Vagina (tissue), 2 donors: ENCODE data around the gene STARD13. TPM values are rescaled to one million over a fixed set of nuclear protein-coding genes. Genes with fewer than 3 reads are reported as not detected.
A peak's percentile ranks its signal among the peaks of the same experiment; 100 is the strongest.

Experiments
- DNase-seq, 2 donors: peaks; one replicate each; pipeline ENCODE4 v3.0.0-alpha.2; 2017; ENCODE audit errors: extremely low spot score in 2 of 2
- H3K27ac ChIP-seq: fragments of 200-600 bp; sonication (generic); one replicate; pipeline ENCODE4 v1.5.1; 2019
- H3K27me3 ChIP-seq: fragments of 200-600 bp; sonication (generic); one replicate; pipeline ENCODE4 v1.5.1; 2019
- H3K36me3 ChIP-seq, 2 donors: fragments of 200-600 bp; sonication (generic); one replicate each; pipeline ENCODE4 v1.5.1; 2017 to 2019
- H3K4me1 ChIP-seq: fragments of 200-600 bp; sonication (generic); one replicate; pipeline ENCODE4 v1.5.1; 2019
- H3K4me3 ChIP-seq, 2 donors: fragments of 200-600 bp; sonication (generic); 1 replicate in 1 of 2; 2 replicates in 1 of 2; pipeline ENCODE4 v1.5.1; 2016 to 2019
- H3K9me3 ChIP-seq: fragments of 200-600 bp; sonication (generic); one replicate; pipeline ENCODE4 v1.5.1; 2019
- POLR2A ChIP-seq, 2 donors: fragments of 450-650 bp; IDR thresholded peaks; one replicate each; pipeline ENCODE4 v1.6.1; 2017; ENCODE audit warnings: antibody characterized with exemption in 2 of 2, mild to moderate bottlenecking in 2 of 2, moderate library complexity in 2 of 2
- POLR2AphosphoS5 ChIP-seq, 2 donors: sonication (generic); formaldehyde crosslinking; IDR thresholded peaks; one replicate each; pipeline ENCODE4 v1.9.0; 2017; ENCODE audit warnings: antibody characterized with exemption in 2 of 2, mild to moderate bottlenecking in 2 of 2, low read depth in 1 of 2; ENCODE audit not compliant: insufficient read depth in 1 of 2
- intact Hi-C: fragments of 100-400 bp; cut with DNase I; formaldehyde crosslinking; loops from one replicate; pipeline ENCODE4 v1.15.1; 2023
- total RNA-seq: library from RNA; depleted of rRNA; stranded (reverse); fragments of >200 nt; gene quantifications from one replicate; pipeline ENCODE4 v1.2.3, GENCODE V29; 2016
- TF ChIP-seq, protein P1 (sequence below), 3 experiments: fragments of 450-650 bp in 2 of 3; fragments of 200-600 bp in 1 of 3; sonication (generic) in 1 of 3; IDR thresholded peaks; one replicate each; pipeline ENCODE4 v1.5.1; 2017 to 2019; ENCODE audit warnings: antibody characterized with exemption in 3 of 3, mild to moderate bottlenecking in 2 of 3, moderate library complexity in 2 of 3

Gene STARD13
- total RNA-seq, 1 donor from 2014 or later: 33.1 TPM

DNA sequence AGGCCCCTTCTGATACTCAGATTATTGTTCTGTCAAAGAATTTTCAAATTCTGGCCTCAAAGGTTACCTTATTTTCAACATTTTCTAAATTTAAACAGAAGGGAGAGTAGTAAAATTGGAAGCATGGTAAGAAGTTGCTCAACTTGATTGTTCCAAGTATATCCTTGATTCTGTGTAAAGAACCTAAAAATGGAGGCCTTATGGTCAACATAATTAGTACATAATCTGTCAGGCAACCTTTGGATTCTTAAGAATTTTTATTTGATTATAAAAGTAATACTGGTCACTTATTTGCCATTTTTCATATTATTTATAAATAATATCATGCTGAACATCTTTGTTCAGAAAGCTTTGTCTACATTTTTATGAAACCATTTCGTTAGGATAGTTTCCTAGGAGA, 83.9 kb downstream of the STARD13 start:
- Histone ChIP-seq H3K9me3 (no peaks in the 10 kb centered on the region), H3K27ac (peak overlapping the region; percentile 45), H3K4me1 (peaks cover 47% of the 10 kb centered on the region), H3K27me3 (no peaks in the 10 kb centered on the region), H3K4me3 (no peak overlapping the region), H3K36me3 (no peaks in the 10 kb centered on the region)
- TF ChIP-seq, protein P1, sequence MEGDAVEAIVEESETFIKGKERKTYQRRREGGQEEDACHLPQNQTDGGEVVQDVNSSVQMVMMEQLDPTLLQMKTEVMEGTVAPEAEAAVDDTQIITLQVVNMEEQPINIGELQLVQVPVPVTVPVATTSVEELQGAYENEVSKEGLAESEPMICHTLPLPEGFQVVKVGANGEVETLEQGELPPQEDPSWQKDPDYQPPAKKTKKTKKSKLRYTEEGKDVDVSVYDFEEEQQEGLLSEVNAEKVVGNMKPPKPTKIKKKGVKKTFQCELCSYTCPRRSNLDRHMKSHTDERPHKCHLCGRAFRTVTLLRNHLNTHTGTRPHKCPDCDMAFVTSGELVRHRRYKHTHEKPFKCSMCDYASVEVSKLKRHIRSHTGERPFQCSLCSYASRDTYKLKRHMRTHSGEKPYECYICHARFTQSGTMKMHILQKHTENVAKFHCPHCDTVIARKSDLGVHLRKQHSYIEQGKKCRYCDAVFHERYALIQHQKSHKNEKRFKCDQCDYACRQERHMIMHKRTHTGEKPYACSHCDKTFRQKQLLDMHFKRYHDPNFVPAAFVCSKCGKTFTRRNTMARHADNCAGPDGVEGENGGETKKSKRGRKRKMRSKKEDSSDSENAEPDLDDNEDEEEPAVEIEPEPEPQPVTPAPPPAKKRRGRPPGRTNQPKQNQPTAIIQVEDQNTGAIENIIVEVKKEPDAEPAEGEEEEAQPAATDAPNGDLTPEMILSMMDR (IDR thresholded peaks at IDR 0.05): no peak
- TF ChIP-seq POLR2AphosphoS5 (IDR thresholded peaks at IDR 0.05; ENCODE audit: insufficient read depth in 1 of 2, low read depth in 1 of 2): no peak
- TF ChIP-seq POLR2A (IDR thresholded peaks at IDR 0.05): no peak
- intact Hi-C loops: loop anchor here (10.0 kb wide), 1 partner anchor 77 kb away; no protein-coding TSS in a partner anchor
- DNase-seq: no peak

DNA sequence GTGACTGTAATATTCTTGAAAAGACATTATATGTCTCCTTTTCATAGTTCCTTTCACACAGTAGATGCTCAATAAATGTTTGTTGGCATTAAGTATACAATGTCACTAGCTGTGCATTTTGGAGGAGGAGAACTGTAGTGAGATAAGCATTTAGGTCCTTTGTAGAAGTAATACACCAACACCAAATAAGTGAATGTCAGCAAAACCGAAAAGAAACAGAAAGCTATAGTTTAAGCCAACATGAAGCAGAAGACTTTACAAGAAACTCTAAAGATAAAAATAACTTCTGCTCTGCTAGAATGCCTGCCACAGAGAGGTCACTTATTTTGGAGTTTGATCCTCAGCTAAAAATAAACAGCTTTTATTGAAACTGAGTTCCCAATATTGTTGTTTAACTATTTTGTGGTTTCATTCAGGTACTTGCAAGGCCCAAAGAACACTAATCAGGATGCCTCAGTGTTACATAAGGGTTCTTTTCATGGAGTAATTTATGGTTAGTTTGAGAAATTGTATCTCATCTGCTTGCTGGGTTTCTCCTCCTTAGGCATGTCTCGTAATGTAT, 86.2 kb downstream of the STARD13 start:
- intact Hi-C loops: no loop called here
- no peaks in the 10 kb centered on the region for H3K9me3 ChIP-seq

DNA sequence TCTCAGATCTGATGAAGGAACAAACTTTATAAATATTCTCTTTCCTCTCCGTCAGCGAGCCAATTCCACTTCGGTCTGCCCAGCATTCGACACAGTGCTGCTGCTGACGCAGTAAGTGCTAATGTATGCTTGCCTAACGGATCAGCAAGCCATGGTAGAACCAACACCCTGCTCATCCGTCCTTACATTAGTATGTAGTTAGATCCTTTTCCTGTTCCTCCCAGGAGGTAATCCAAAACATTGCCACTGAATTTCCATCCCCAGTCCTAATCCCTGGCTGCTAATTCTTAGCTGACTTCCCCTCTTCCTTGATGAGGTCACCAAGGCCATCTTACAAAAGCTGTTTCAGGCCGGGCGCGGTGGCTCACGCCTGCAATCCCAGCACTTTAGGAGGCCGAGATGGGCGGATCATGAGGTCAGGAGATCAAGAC, 88.0 kb downstream of the STARD13 start:
- H3K27ac ChIP-seq: peak overlapping the region; percentile 25
- DNase-seq: no peak
- intact Hi-C loops: no loop called here
- no peaks in the 10 kb centered on the region for H3K36me3 ChIP-seq
- H3K9me3 ChIP-seq: no peaks in the 10 kb centered on the region
- H3K4me3 ChIP-seq: no peak overlapping the region
- H3K27me3 ChIP-seq: no peaks in the 10 kb centered on the region
- no peak for TF ChIP-seq POLR2A (IDR thresholded peaks at IDR 0.05)
- TF ChIP-seq, protein P1 (IDR thresholded peaks at IDR 0.05): no peak
- TF ChIP-seq POLR2AphosphoS5 (IDR thresholded peaks at IDR 0.05; ENCODE audit: insufficient read depth in 1 of 2, low read depth in 1 of 2): no peak
- peaks cover 61% of the 10 kb centered on the region for H3K4me1 ChIP-seq

More for the DNA sequence above, 86.2 kb downstream of the STARD13 start:
- no peak for DNase-seq
- TF ChIP-seq, protein P1 (IDR thresholded peaks at IDR 0.05): no peak
- TF ChIP-seq POLR2AphosphoS5 (IDR thresholded peaks at IDR 0.05; ENCODE audit: insufficient read depth in 1 of 2, low read depth in 1 of 2) (no peak), POLR2A (IDR thresholded peaks at IDR 0.05) (no peak)
- Histone ChIP-seq H3K4me1 (peaks cover 49% of the 10 kb centered on the region), H3K36me3 (no peaks in the 10 kb centered on the region), H3K27me3 (no peaks in the 10 kb centered on the region), H3K27ac (peak overlapping the region; percentile 43), H3K4me3 (no peak overlapping the region)

DNA sequence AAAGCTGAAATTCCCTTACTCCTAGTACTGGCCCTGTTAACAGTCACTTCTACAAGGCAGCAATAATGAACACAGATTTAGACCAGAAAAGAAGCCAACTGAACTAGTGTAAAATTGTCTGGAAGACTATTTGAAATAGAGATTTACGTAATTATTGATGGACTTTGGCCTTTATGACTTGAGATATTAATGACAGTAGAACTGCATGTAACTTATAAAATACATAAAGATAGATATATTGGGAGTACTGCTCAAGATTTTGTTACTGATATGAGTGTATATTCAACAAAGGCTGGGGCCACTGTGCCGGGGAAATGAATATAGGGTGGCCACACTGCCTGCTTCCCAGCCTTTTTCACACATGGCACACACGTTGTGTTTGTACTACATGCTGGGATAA, 88.8 kb downstream of the STARD13 start:
- H3K27ac ChIP-seq: peak overlapping the region; percentile 25
- H3K4me1 ChIP-seq: peaks cover 69% of the 10 kb centered on the region
- intact Hi-C loops: no loop called here

More for the DNA sequence above, 88.8 kb downstream of the STARD13 start:
- Histone ChIP-seq H3K27me3 (no peaks in the 10 kb centered on the region), H3K36me3 (no peaks in the 10 kb centered on the region), H3K9me3 (no peaks in the 10 kb centered on the region), H3K4me3 (no peak overlapping the region)
- TF ChIP-seq POLR2A (IDR thresholded peaks at IDR 0.05) (no peak), POLR2AphosphoS5 (IDR thresholded peaks at IDR 0.05; ENCODE audit: insufficient read depth in 1 of 2, low read depth in 1 of 2) (no peak)
- TF ChIP-seq, protein P1 (IDR thresholded peaks at IDR 0.05): no peak
- no peak for DNase-seq
